H1 (cell line): ENCODE measurements around the gene COL11A1. TPM values are rescaled to one million over a fixed set of nuclear protein-coding genes. Genes with fewer than 3 reads are reported as not detected.

Source experiments
- CTCF ChIA-PET: fragments of 300-600 bp; sonication (Branson Sonifier 250); formaldehyde crosslinking; loops from one replicate; lab custom pipeline; 2021; ENCODE audit not compliant: partially characterized antibody; lab: Charles Lee
- POLR2A ChIA-PET: fragments of 300-600 bp; sonication (Branson Sonifier 250); formaldehyde crosslinking; loops from one replicate; lab custom pipeline; 2021; ENCODE audit warnings: inconsistent platforms; ENCODE audit not compliant: partially characterized antibody; lab: Charles Lee
- DNase-seq, 2 experiments: peaks; one replicate each; pipeline versions ENCODE4 v3.0.0 to v3.0.0-alpha.2; 2010 to 2022; ENCODE audit warnings: low spot score in 2 of 2, low read depth in 1 of 2, mixed read lengths in 1 of 2
- FAIRE-seq: peaks from 2 replicates; lab custom pipeline; 2011; peaks lifted over from hg19 to GRCh38; lab: Jason Lieb, UNC
- H2AFZ ChIP-seq: 2 replicates; pipeline ENCODE4 v1.8.1; 2012; ENCODE audit warnings: low read length, inconsistent platforms
- H2AK5ac ChIP-seq: 2 replicates; pipeline ENCODE4 v1.6.1; 2013; ENCODE audit warnings: low read depth, low read length
- H2BK120ac ChIP-seq: replicated peaks from 2 replicates; pipeline ENCODE3; 2013; ENCODE audit warnings: low read depth, low read length, inconsistent platforms
- H2BK12ac ChIP-seq: 2 replicates; pipeline ENCODE4 v1.6.1; 2013; ENCODE audit warnings: low read depth, low read length
- H2BK15ac ChIP-seq: 2 replicates; pipeline ENCODE4 v1.6.1; 2013; ENCODE audit warnings: low read length
- H2BK20ac ChIP-seq: 2 replicates; pipeline ENCODE4 v1.6.1; 2013; ENCODE audit warnings: low read length
- H2BK5ac ChIP-seq: 2 replicates; pipeline ENCODE4 v1.6.1; 2013; ENCODE audit warnings: low read depth, low read length
- H3K14ac ChIP-seq: 2 replicates; pipeline ENCODE4 v1.6.1; 2013; ENCODE audit warnings: inconsistent platforms; ENCODE audit not compliant: insufficient read length
- H3K18ac ChIP-seq: 2 replicates; pipeline ENCODE4 v1.6.1; 2013; ENCODE audit warnings: low read length; ENCODE audit errors: extremely low read depth
- H3K23ac ChIP-seq: 2 replicates; pipeline ENCODE4 v1.6.1; 2013; ENCODE audit warnings: inconsistent platforms; ENCODE audit not compliant: insufficient read length
- H3K23me2 ChIP-seq: 2 replicates; pipeline ENCODE4 v1.6.1; 2013; ENCODE audit warnings: low read depth, low read length
- H3K27ac ChIP-seq: 2 replicates; pipeline ENCODE4 v1.6.1; 2011; ENCODE audit warnings: low read depth, low read length, inconsistent platforms
- H3K27me3 ChIP-seq, 4 experiments: replicated peaks in 1 of 4; 1 replicate in 1 of 4; 2 replicates in 3 of 4; pipeline versions ENCODE4 v1.6.1 to v1.8.1; 2011 to 2013; ENCODE audit warnings: low read length in 3 of 4, mild to moderate bottlenecking in 3 of 4, inconsistent platforms in 2 of 4, mixed read lengths in 2 of 4, moderate library complexity in 1 of 4; ENCODE audit not compliant: control insufficient read depth in 3 of 4, insufficient read depth in 3 of 4; ENCODE audit errors: extremely low read depth in 1 of 4
- H3K36me3 ChIP-seq, 4 experiments: 2 replicates each; pipeline versions ENCODE4 v1.6.1 to v1.8.1; 2011 to 2013; ENCODE audit warnings: mild to moderate bottlenecking in 4 of 4, low read length in 3 of 4, moderate library complexity in 2 of 4, control low read depth in 1 of 4, inconsistent platforms in 1 of 4; ENCODE audit not compliant: insufficient read depth in 4 of 4, control insufficient read depth in 2 of 4
- H3K4ac ChIP-seq: replicated peaks from 2 replicates; pipeline ENCODE3; 2013; ENCODE audit warnings: low read length, low read depth, mixed read lengths, inconsistent platforms; ENCODE audit not compliant: insufficient read length
- H3K4me1 ChIP-seq, 4 experiments: replicated peaks in 1 of 4; 1 replicate in 1 of 4; 2 replicates in 3 of 4; pipeline versions ENCODE4 v1.6.1 to v1.8.1; 2011 to 2013; ENCODE audit warnings: low read length in 3 of 4, inconsistent platforms in 2 of 4, mixed read lengths in 1 of 4; ENCODE audit not compliant: insufficient read depth in 4 of 4, control insufficient read depth in 3 of 4
- H3K4me2 ChIP-seq, 2 experiments: 2 replicates each; pipeline versions ENCODE4 v1.6.1 to v1.8.1; 2011 to 2013; ENCODE audit warnings: low read depth in 2 of 2, low read length in 2 of 2, control low read depth in 1 of 2, inconsistent platforms in 1 of 2, mild to moderate bottlenecking in 1 of 2; ENCODE audit not compliant: insufficient read depth in 1 of 2
- H3K4me3 ChIP-seq, 4 experiments: fragments of 200-600, 300-600 bp in 1 of 4; sonication (generic), shearing (Covaris generic), sonication (Bioruptor Twin) in 1 of 4; 2 replicates each; pipeline versions ENCODE4 v1.5.1 to v1.8.1; 2011 to 2016; ENCODE audit warnings: low read length in 4 of 4, low read depth in 3 of 4, control low read depth in 2 of 4, inconsistent platforms in 2 of 4, mild to moderate bottlenecking in 2 of 4, mixed read lengths in 1 of 4, moderate library complexity in 1 of 4; ENCODE audit not compliant: insufficient read depth in 2 of 4; ENCODE audit errors: extremely low read depth in 1 of 4
- H3K56ac ChIP-seq: replicated peaks from 2 replicates; pipeline ENCODE3; 2013; ENCODE audit warnings: low read depth, mild to moderate bottlenecking, mixed read lengths, low read length, inconsistent platforms; ENCODE audit not compliant: insufficient read length
- H3K79me1 ChIP-seq: 2 replicates; pipeline ENCODE4 v1.6.1; 2013; ENCODE audit warnings: low read depth, low read length, control low read depth
- H3K79me2 ChIP-seq, 2 experiments: 2 replicates each; pipeline versions ENCODE4 v1.6.1 to v1.8.1; 2012 to 2013; ENCODE audit warnings: low read length in 2 of 2, mild to moderate bottlenecking in 2 of 2, inconsistent platforms in 1 of 2; ENCODE audit not compliant: insufficient read depth in 2 of 2, control insufficient read depth in 1 of 2
- H3K9ac ChIP-seq, 4 experiments: replicated peaks in 1 of 4; 1 replicate in 1 of 4; 2 replicates in 3 of 4; pipeline versions ENCODE4 v1.6.1 to v1.8.1; 2011 to 2013; ENCODE audit warnings: low read depth in 3 of 4, low read length in 3 of 4, control low read depth in 2 of 4, mild to moderate bottlenecking in 2 of 4, moderate library complexity in 2 of 4, inconsistent platforms in 1 of 4; ENCODE audit errors: extremely low read depth in 1 of 4
- H3K9me3 ChIP-seq, 2 experiments: 2 replicates each; pipeline versions ENCODE4 v1.6.1 to v1.8.1; 2012 to 2013; ENCODE audit warnings: mild to moderate bottlenecking in 2 of 2, moderate library complexity in 2 of 2, control low read depth in 1 of 2, inconsistent platforms in 1 of 2, low read depth in 1 of 2, low read length in 1 of 2, mixed read lengths in 1 of 2; ENCODE audit not compliant: insufficient read depth in 2 of 2
- H4K20me1 ChIP-seq, 2 experiments: replicated peaks in 1 of 2; 2 replicates each; pipeline versions ENCODE3 to v1.8.1; 2011 to 2013; ENCODE audit warnings: inconsistent platforms in 2 of 2, low read length in 2 of 2, mild to moderate bottlenecking in 1 of 2; ENCODE audit not compliant: insufficient read depth in 2 of 2, control insufficient read depth in 1 of 2
- H4K5ac ChIP-seq: 2 replicates; pipeline ENCODE4 v1.6.1; 2013; ENCODE audit warnings: low read length, low read depth, mixed read lengths, inconsistent platforms; ENCODE audit not compliant: insufficient read length
- H4K8ac ChIP-seq: 2 replicates; pipeline ENCODE4 v1.8.0; 2013; ENCODE audit warnings: mild to moderate bottlenecking, moderate library complexity, low read length, inconsistent platforms; ENCODE audit not compliant: insufficient read depth; ENCODE audit errors: extremely low read depth
- H4K91ac ChIP-seq: replicated peaks from 2 replicates; pipeline ENCODE3; 2013; ENCODE audit warnings: low read length, mixed read lengths, inconsistent platforms; ENCODE audit not compliant: insufficient read length
- BCL11A ChIP-seq, 2 experiments: IDR thresholded peaks; one replicate each; pipeline ENCODE4 v1.6.1; 2011; ENCODE audit warnings: low read depth in 2 of 2, low read length in 2 of 2, mild to moderate bottlenecking in 2 of 2
- BRCA1 ChIP-seq: IDR thresholded peaks from 2 replicates; pipeline ENCODE4 v1.6.1; 2012; ENCODE audit warnings: low read depth, low read length, improper control_type of control experiment
- CBX5 ChIP-seq: fragments of 300-800, 300-1000 bp; sonication (generic); IDR thresholded peaks from 2 replicates; pipeline ENCODE4 v1.7.1; 2016; ENCODE audit warnings: antibody characterized with exemption, low read length, low read depth
- CEBPB ChIP-seq: IDR thresholded peaks from 2 replicates; pipeline ENCODE4 v1.6.1; 2012; ENCODE audit warnings: low read depth, low read length
- JUND ChIP-seq: IDR thresholded peaks from 2 replicates; pipeline ENCODE4 v1.6.1; 2011; ENCODE audit warnings: mild to moderate bottlenecking, improper control_type of control experiment, low read length
- RBBP5 ChIP-seq: IDR thresholded peaks from 2 replicates; pipeline ENCODE4 v1.7.1; 2012; ENCODE audit warnings: low read depth, mild to moderate bottlenecking, inconsistent platforms, low read length, moderate library complexity, borderline replicate concordance
- RFX5 ChIP-seq: IDR thresholded peaks from 2 replicates; pipeline ENCODE4 v1.6.1; 2011; ENCODE audit warnings: low read depth, low read length, improper control_type of control experiment, borderline replicate concordance
- RXRA ChIP-seq: IDR thresholded peaks from 2 replicates; pipeline ENCODE4 v1.6.1; 2011; ENCODE audit warnings: low read depth, mild to moderate bottlenecking, low read length, moderate library complexity; ENCODE audit not compliant: insufficient read depth
- SIRT6 ChIP-seq: IDR thresholded peaks from one replicate; pipeline ENCODE4 v1.7.1; 2012; ENCODE audit warnings: low read length, inconsistent platforms
- TEAD4 ChIP-seq: IDR thresholded peaks from 2 replicates; pipeline ENCODE4 v1.6.1; 2012; ENCODE audit warnings: low read depth, low read length, inconsistent platforms, mixed read lengths
- WGBS, 2 experiments: shearing (Covaris generic) in 1 of 2; methylation state at CpG; one replicate each; pipeline versions ENCODE4 v1.1.6 to v1.1.7; 2013 to 2015; ENCODE audit warnings: low lambda C conversion rate in 2 of 2, mixed read lengths in 2 of 2, inconsistent platforms in 1 of 2, low coverage in 1 of 2, missing lambda C conversion rate in 1 of 2; ENCODE audit not compliant: insufficient replicate concordance in 2 of 2, insufficient coverage in 1 of 2, insufficient read length in 1 of 2; ENCODE audit errors: extremely low coverage in 1 of 2, missing lambda C conversion rate in 1 of 2; 5-methylcytosine and 5-hydroxymethylcytosine counted together
- polyA plus RNA-seq, 7 experiments: library from polyadenylated mRNA; depleted of rRNA in 3 of 7; stranded (reverse) in 5 of 7; unstranded in 2 of 7; fragments of >200 nt in 5 of 7; fragments of 200-250 nt in 2 of 7; gene quantifications; 1 replicate in 5 of 7; 2 replicates in 1 of 7; 4 replicates in 1 of 7; pipeline versions ENCODE4 v1.2.1 to v1.2.3, GENCODE V29; 2011 to 2013; ENCODE audit warnings: missing spikeins in 2 of 7, mixed read lengths in 2 of 7
- total RNA-seq: library from RNA; stranded (reverse); fragmentation: NEBNext Ultra II Directional; extraction: Animal tissue kit (Norgen Biotek cat#: 25700); gene quantifications from 2 replicates; pipeline ENCODE4 v1.2.1, GENCODE V29; 2021
- TF ChIP-seq, protein P1 (sequence below): IDR thresholded peaks from 2 replicates; pipeline ENCODE4 v1.6.1; 2011; ENCODE audit warnings: low read depth, mild to moderate bottlenecking, low read length; ENCODE audit not compliant: insufficient read depth
- TF ChIP-seq, protein P2 (sequence below), 3 experiments: IDR thresholded peaks; 1 replicate in 2 of 3; 2 replicates in 1 of 3; pipeline versions ENCODE4 v1.5.1 to v1.6.1; 2011; ENCODE audit warnings: low read length in 3 of 3, mild to moderate bottlenecking in 3 of 3, inconsistent platforms in 2 of 3, low read depth in 1 of 3, moderate library complexity in 1 of 3; ENCODE audit not compliant: insufficient read depth in 1 of 3; ENCODE audit errors: control extremely low read depth in 1 of 3

The COL11A1 gene
- total and polyA plus RNA-seq, 2 of the 8 experiments (the other 6 are each of a cell fraction or from before 2014, with no cell fraction given): 4.0 to 27.9 TPM

GRCh38 chr1:102840741-102841140, 267.6 kb downstream of the COL11A1 start:
- no peak overlapping the region for H3K9ac ChIP-seq
- H3K4me2 ChIP-seq: no peak overlapping the region
- no peaks in the 10 kb centered on the region for H3K23me2 ChIP-seq
- H2BK120ac ChIP-seq: no peak overlapping the region
- no peak overlapping the region for H3K4me3 ChIP-seq
- H2BK15ac ChIP-seq: no peak overlapping the region
- CTCF ChIA-PET: interaction anchor here (1.6 kb wide), 1 partner anchor 10 kb away, joined by 4 read pairs; no protein-coding TSS in a partner anchor
- no peak overlapping the region for H3K18ac ChIP-seq
- no peak overlapping the region for H3K56ac ChIP-seq
- no peaks in the 10 kb centered on the region for H4K20me1 ChIP-seq
- H3K4me1 ChIP-seq: no peaks in the 10 kb centered on the region
- POLR2A ChIA-PET: no interaction called here
- no peak overlapping the region for H4K8ac ChIP-seq
- H3K4ac ChIP-seq: no peak overlapping the region
- no peaks in the 10 kb centered on the region for H3K9me3 ChIP-seq
- FAIRE-seq (no peak), DNase-seq (no peak)
- no peaks in the 10 kb centered on the region for H3K36me3 ChIP-seq
- H4K5ac ChIP-seq: no peak overlapping the region
- H3K14ac ChIP-seq: no peak overlapping the region
- no peak overlapping the region for H2BK12ac ChIP-seq
- no peaks in the 10 kb centered on the region for H3K79me2 ChIP-seq
- no peak overlapping the region for H2BK5ac ChIP-seq
- H2AFZ ChIP-seq: no peak overlapping the region
- H3K27me3 ChIP-seq: no peaks in the 10 kb centered on the region
- H3K23ac ChIP-seq: no peak overlapping the region
- no peaks in the 10 kb centered on the region for H3K79me1 ChIP-seq
- no peak overlapping the region for H3K27ac ChIP-seq
- no peak overlapping the region for H2BK20ac ChIP-seq
- 95% methylated on average over 5 of the region's 5 CpGs; no CpG with 5 or more reads in 1 of the 2 experiments for WGBS, 2 experiments
- H2AK5ac ChIP-seq: no peak overlapping the region
- no peak overlapping the region for H4K91ac ChIP-seq
- TF ChIP-seq JUND (no peak), BCL11A (IDR thresholded peaks at IDR 0.05; ENCODE audit: low read depth in 2 of 2, low read length in 2 of 2) (no peak), BRCA1 (no peak), TEAD4 (no peak), RXRA (no peak), RFX5 (no peak), CEBPB (no peak), CBX5 (no peak), RBBP5 (no peak), SIRT6 (no peak)
- TF ChIP-seq, protein P1, sequence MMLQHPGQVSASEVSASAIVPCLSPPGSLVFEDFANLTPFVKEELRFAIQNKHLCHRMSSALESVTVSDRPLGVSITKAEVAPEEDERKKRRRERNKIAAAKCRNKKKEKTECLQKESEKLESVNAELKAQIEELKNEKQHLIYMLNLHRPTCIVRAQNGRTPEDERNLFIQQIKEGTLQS: no peak
- TF ChIP-seq, protein P2, sequence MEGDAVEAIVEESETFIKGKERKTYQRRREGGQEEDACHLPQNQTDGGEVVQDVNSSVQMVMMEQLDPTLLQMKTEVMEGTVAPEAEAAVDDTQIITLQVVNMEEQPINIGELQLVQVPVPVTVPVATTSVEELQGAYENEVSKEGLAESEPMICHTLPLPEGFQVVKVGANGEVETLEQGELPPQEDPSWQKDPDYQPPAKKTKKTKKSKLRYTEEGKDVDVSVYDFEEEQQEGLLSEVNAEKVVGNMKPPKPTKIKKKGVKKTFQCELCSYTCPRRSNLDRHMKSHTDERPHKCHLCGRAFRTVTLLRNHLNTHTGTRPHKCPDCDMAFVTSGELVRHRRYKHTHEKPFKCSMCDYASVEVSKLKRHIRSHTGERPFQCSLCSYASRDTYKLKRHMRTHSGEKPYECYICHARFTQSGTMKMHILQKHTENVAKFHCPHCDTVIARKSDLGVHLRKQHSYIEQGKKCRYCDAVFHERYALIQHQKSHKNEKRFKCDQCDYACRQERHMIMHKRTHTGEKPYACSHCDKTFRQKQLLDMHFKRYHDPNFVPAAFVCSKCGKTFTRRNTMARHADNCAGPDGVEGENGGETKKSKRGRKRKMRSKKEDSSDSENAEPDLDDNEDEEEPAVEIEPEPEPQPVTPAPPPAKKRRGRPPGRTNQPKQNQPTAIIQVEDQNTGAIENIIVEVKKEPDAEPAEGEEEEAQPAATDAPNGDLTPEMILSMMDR (IDR thresholded peaks at IDR 0.05; ENCODE audit: control extremely low read depth in 1 of 3, insufficient read depth in 1 of 3, low read depth in 1 of 3, low read length in 3 of 3): no peak
